NB4 (cell line): Measurements from ENCODE around the gene CNTNAP2.

Source experiments
- MYC ChIP-seq: IDR thresholded peaks from 2 replicates; pipeline ENCODE4 v1.6.1; 2011; ENCODE audit warnings: low read depth, low read length
- POLR2A ChIP-seq: IDR thresholded peaks from 2 replicates; pipeline ENCODE4 v1.6.1; 2011; ENCODE audit warnings: mild to moderate bottlenecking; ENCODE audit not compliant: insufficient read length; ENCODE audit errors: extremely low read depth
- TF ChIP-seq, protein P1 (sequence below): IDR thresholded peaks from one replicate; pipeline ENCODE4 v1.5.1; 2012; ENCODE audit warnings: low read depth, low read length
- TF ChIP-seq, protein P2 (sequence below): IDR thresholded peaks from 2 replicates; pipeline ENCODE4 v1.6.1; 2011; ENCODE audit warnings: low read depth, low read length

GRCh38 chr7:147990079-147990478 lies 1873.5 kb downstream of the CNTNAP2 start:
- TF ChIP-seq POLR2A = no peak
- TF ChIP-seq, protein P1, sequence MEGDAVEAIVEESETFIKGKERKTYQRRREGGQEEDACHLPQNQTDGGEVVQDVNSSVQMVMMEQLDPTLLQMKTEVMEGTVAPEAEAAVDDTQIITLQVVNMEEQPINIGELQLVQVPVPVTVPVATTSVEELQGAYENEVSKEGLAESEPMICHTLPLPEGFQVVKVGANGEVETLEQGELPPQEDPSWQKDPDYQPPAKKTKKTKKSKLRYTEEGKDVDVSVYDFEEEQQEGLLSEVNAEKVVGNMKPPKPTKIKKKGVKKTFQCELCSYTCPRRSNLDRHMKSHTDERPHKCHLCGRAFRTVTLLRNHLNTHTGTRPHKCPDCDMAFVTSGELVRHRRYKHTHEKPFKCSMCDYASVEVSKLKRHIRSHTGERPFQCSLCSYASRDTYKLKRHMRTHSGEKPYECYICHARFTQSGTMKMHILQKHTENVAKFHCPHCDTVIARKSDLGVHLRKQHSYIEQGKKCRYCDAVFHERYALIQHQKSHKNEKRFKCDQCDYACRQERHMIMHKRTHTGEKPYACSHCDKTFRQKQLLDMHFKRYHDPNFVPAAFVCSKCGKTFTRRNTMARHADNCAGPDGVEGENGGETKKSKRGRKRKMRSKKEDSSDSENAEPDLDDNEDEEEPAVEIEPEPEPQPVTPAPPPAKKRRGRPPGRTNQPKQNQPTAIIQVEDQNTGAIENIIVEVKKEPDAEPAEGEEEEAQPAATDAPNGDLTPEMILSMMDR = no peak
- no peak for TF ChIP-seq MYC
- TF ChIP-seq, protein P2, sequence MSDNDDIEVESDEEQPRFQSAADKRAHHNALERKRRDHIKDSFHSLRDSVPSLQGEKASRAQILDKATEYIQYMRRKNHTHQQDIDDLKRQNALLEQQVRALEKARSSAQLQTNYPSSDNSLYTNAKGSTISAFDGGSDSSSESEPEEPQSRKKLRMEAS = no peak
